Renal cortex interstitium (tissue), 11 donors: ENCODE results near the gene CRYBG2. TPM values are rescaled to one million over a fixed set of nuclear protein-coding genes. Genes with fewer than 3 reads are reported as not detected.

Source experiments
- DNase-seq, 11 donors: peaks; one replicate each; pipeline ENCODE4 v3.0.0-alpha.2; 2013; ENCODE audit warnings: low read depth in 9 of 11, low spot score in 4 of 11; ENCODE audit errors: extremely low read depth in 1 of 11
- polyA plus RNA-seq, 3 donors: library from polyadenylated mRNA; unstranded; fragments of 120-200 nt; gene quantifications; one replicate each; pipeline ENCODE4 v1.2.1, GENCODE V29; 2013; ENCODE audit not compliant: insufficient read length in 3 of 3

Gene CRYBG2
- polyA plus RNA-seq, 3 donors = 0.87 to 1.4 (median 1.1) TPM

DNA sequence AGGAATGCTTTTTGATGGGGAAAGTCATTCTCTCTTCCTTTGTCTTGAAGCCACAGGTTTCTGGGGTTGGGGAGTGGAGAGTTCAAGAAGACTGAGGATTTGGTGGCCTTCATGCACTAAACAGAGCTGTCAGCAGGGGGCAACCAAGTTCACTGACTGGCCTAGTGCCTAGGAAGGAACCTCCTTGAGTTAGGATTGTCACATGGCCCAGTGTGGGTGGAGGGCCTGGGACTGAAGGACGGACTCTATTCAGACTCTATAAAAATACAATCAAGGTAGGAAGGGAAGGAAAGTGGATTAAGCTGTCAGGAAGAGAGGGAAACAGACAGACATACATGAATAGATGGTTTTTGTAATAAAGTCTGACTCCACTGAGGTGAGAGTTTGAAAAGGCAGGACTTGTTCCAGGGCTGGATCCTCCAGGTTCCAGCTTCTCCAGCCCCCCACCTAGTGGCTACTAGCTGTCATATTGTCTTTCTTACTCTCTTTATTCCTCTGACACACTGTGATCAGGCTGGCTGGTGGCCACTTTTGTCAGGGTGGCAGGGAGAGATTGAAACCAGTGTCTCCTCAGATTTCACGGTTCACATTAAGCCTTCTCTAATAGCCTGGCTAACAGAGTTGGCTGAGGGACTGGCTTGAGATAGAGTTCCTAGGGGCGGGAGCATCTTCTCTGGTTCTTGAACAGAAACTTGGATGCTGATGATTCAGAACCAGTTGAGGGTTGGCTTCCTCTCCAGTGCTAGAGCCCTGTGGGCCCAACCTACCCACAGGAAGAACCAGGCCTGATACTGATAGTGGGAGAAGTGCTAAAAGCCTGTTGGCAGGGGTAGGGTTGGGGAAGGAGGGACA is 78.1 kb downstream of the CRYBG2 start:
- DNase-seq = peak in 10 of 11 donors; percentile 49 to 75 (median 66)

DNA sequence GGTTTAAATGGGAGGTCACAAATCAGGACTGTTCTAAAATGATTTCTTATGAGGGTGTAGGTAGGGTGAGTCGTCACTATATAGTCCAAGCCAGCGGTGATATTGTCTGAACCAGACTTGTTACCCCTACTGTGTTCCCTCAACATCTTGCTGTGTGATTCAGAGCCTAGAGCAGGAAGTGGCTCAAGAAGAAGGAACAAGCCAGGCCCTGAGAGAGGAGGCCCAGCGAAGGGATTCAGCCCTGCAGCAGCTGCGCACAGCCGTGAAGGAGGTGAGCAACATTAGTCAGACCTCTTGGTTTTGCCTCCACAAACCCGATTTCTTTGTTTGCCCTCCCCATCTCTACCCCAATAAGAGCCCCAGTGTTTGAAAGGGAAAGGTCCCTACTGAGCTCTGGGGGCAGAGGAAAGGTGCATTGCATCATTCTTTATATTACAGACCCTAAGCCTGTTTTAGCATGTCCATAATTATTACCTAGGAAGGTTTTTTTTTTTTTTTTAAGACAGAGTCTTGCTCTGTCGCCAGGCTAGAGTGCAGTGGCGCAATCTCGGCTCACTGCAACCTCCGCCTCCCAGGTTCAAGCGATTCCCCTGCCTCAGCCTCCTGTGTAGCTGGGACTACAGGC is 79.0 kb downstream of the CRYBG2 start:
- DNase-seq = no peak

Other genes with a start within 250 kb of the CRYBG2 start
- 10 to 100 TPM; 16.8 to 21.0 (median 17.5) TPM for gene PDIK1L, start 242.3 kb downstream of the CRYBG2 start, polyA plus RNA-seq
- gene FAM110D, start 195.1 kb downstream of the CRYBG2 start, polyA plus RNA-seq = 1 to 10 TPM in 2 of 3 donors, under 1 TPM in 1; 0.67 to 1.5 (median 1.1) TPM
- under 1 TPM in 1 of 3 donors, not detected in 2; 0.45 TPM for gene C1orf232, start 185.2 kb downstream of the CRYBG2 start, polyA plus RNA-seq
- 10 to 100 TPM; 14.5 to 18.7 (median 18.4) TPM for gene ZNF593, start 184.2 kb downstream of the CRYBG2 start, polyA plus RNA-seq
- 1 to 10 TPM; 1.0 to 1.9 (median 1.0) TPM for gene ZNF593OS, start 182.3 kb downstream of the CRYBG2 start, polyA plus RNA-seq
- gene CNKSR1, start 176.6 kb downstream of the CRYBG2 start, polyA plus RNA-seq = 10 to 100 TPM; 10.7 to 20.0 (median 14.5) TPM
- under 1 TPM; 0.06 to 0.21 (median 0.11) TPM for gene CATSPER4, start 163.5 kb downstream of the CRYBG2 start, polyA plus RNA-seq
- gene CEP85, start 119.9 kb downstream of the CRYBG2 start, polyA plus RNA-seq = 10 to 100 TPM; 16.9 to 21.1 (median 17.9) TPM
- gene SH3BGRL3, start 74.0 kb downstream of the CRYBG2 start, polyA plus RNA-seq = 100 to 1,000 TPM in 1 of 3 donors, 10 to 100 TPM in 2; 84.9 to 107 (median 90.4) TPM
- gene UBXN11, start 47.5 kb downstream of the CRYBG2 start, polyA plus RNA-seq = 10 to 100 TPM; 34.0 to 55.3 (median 44.5) TPM
- 1 to 10 TPM; 3.7 to 6.7 (median 5.0) TPM for gene CD52, start 36.2 kb downstream of the CRYBG2 start, polyA plus RNA-seq
- gene ZNF683, start 18.6 kb upstream of the CRYBG2 start, polyA plus RNA-seq = not detected
- under 1 TPM; 0.03 to 0.18 (median 0.06) TPM for gene LIN28A, start 56.7 kb upstream of the CRYBG2 start, polyA plus RNA-seq
- 10 to 100 TPM; 32.5 to 45.8 (median 34.2) TPM for gene DHDDS, start 78.2 kb upstream of the CRYBG2 start, polyA plus RNA-seq
- 1,000 to 10,000 TPM; 1,010 to 1,265 (median 1,224) TPM for gene HMGN2, start 118.3 kb upstream of the CRYBG2 start, polyA plus RNA-seq
- gene RPS6KA1, start 175.6 kb upstream of the CRYBG2 start, polyA plus RNA-seq = 10 to 100 TPM; 17.0 to 25.1 (median 21.3) TPM